HepG2 (cell line): ENCODE data around the gene KLHDC1. TPM values are rescaled to one million over a fixed set of nuclear protein-coding genes. Genes with fewer than 3 reads are reported as not detected.
A peak's percentile ranks its signal among the peaks of the same experiment; 100 is the strongest.

ENCODE experiments used
- ATAC-seq: fragments of 200-7000 bp; cut with Tn5 transposase; 3 replicates; pipeline ENCODE4 v1.9.1; 2020; ENCODE audit warnings: mild to moderate bottlenecking, moderate library complexity
- BruUV-seq: library from RNA; stranded (reverse); fragments of 400-500 nt; replicated peaks from 2 replicates; lab custom pipeline; 2021; lab: Mats Ljungman, UMichigan
- CTCF ChIA-PET: fragments of 300-600 bp; formaldehyde crosslinking; extraction: SDS; loops from one replicate; lab custom pipeline; 2021; ENCODE audit warnings: low total read pairs, inconsistent platforms, low intra/inter-chr PET ratio; lab: Yijun Ruan, JAX
- POLR2A ChIA-PET: fragments of 350-600 bp; sonication (Branson Sonifier 250); formaldehyde crosslinking; loops from one replicate; lab custom pipeline; 2020; ENCODE audit warnings: antibody characterized with exemption, inconsistent platforms; lab: Yijun Ruan, JAX
- DNase-seq: peaks from one replicate; pipeline ENCODE4 v3.0.0-alpha.2; 2015; ENCODE audit warnings: low spot score
- FAIRE-seq: peaks from 3 replicates; lab custom pipeline; 2011; peaks lifted over from hg19 to GRCh38; lab: Jason Lieb, UNC
- H2AFZ ChIP-seq: one replicate; pipeline ENCODE4 v1.6.1; 2011; ENCODE audit warnings: low read length, inconsistent platforms
- H3K27ac ChIP-seq: fragments of 300-600 bp; 3 replicates; pipeline ENCODE4 v1.8.0; 2011; ENCODE audit warnings: mixed run types, mild to moderate bottlenecking, mixed read lengths, low read length, inconsistent platforms; ENCODE audit not compliant: insufficient read depth; ENCODE audit errors: extremely low read length
- H3K27me3 ChIP-seq, 2 experiments: fragments of 200-600 bp in 1 of 2; 2 replicates in 1 of 2; 3 replicates in 1 of 2; pipeline versions ENCODE4 v1.6.0 to v1.8.0; 2011; ENCODE audit warnings: low read length in 2 of 2, mild to moderate bottlenecking in 2 of 2, moderate library complexity in 2 of 2, inconsistent platforms in 1 of 2; ENCODE audit not compliant: insufficient read depth in 2 of 2, control insufficient read depth in 1 of 2
- H3K36me3 ChIP-seq, 2 experiments: fragments of 200-600 bp in 1 of 2; replicated peaks in 1 of 2; 2 replicates in 1 of 2; 3 replicates in 1 of 2; pipeline versions ENCODE4 v1.5.1 to v1.8.0; 2011; ENCODE audit warnings: low read length in 2 of 2, inconsistent platforms in 1 of 2; ENCODE audit not compliant: insufficient read depth in 2 of 2, control insufficient read depth in 1 of 2
- H3K4me1 ChIP-seq: 2 replicates; pipeline ENCODE4 v1.5.1; 2012; ENCODE audit warnings: low read length, inconsistent platforms; ENCODE audit not compliant: insufficient read depth
- H3K4me2 ChIP-seq: 2 replicates; pipeline ENCODE4 v1.6.0; 2011; ENCODE audit warnings: low read depth, low read length, inconsistent platforms
- H3K4me3 ChIP-seq, 3 experiments: fragments of 200-600 bp in 1 of 3; sonication (generic), shearing (Covaris generic) in 1 of 3; replicated peaks in 1 of 3; 2 replicates each; pipeline ENCODE4 v1.5.1; 2011 to 2016; ENCODE audit warnings: low read length in 3 of 3, inconsistent platforms in 2 of 3, low read depth in 2 of 3, mild to moderate bottlenecking in 2 of 3, control low read depth in 1 of 3, mixed read lengths in 1 of 3; ENCODE audit not compliant: insufficient read depth in 1 of 3
- H3K79me2 ChIP-seq: one replicate; pipeline ENCODE4 v1.6.1; 2011; ENCODE audit warnings: low read length, inconsistent platforms; ENCODE audit not compliant: insufficient read depth
- H3K9ac ChIP-seq: 2 replicates; pipeline ENCODE4 v1.6.0; 2011; ENCODE audit warnings: mild to moderate bottlenecking, low read depth, low read length, inconsistent platforms; ENCODE audit not compliant: insufficient read depth
- H3K9me3 ChIP-seq: 2 replicates; pipeline ENCODE4 v1.5.1; 2012; ENCODE audit warnings: mild to moderate bottlenecking, low read length
- H4K20me1 ChIP-seq: 2 replicates; pipeline ENCODE4 v1.6.0; 2011; ENCODE audit warnings: inconsistent platforms, mild to moderate bottlenecking, low read length, moderate library complexity; ENCODE audit not compliant: insufficient read depth
- ATF5 ChIP-seq: sonication (generic); formaldehyde crosslinking; IDR thresholded peaks from 2 replicates; pipeline ENCODE4 v1.4.0; 2020; ENCODE audit warnings: mild to moderate bottlenecking, low read depth, missing genetic modification reagents
- DRAP1 ChIP-seq: IDR thresholded peaks from 2 replicates; pipeline ENCODE4 v1.6.1; 2016; ENCODE audit warnings: missing genetic modification reagents, missing compliant biosample characterization
- HMG20B ChIP-seq: conservative IDR thresholded peaks from 2 replicates; pipeline ENCODE4 v1.6.1; 2016; ENCODE audit warnings: missing genetic modification reagents, missing compliant biosample characterization
- MBD4 ChIP-seq: IDR thresholded peaks from 2 replicates; pipeline ENCODE4 v1.6.1; 2012; ENCODE audit warnings: low read length, inconsistent platforms, borderline replicate concordance
- NR3C1 ChIP-seq: sonication (generic); formaldehyde crosslinking; IDR thresholded peaks from 2 replicates; pipeline ENCODE4 v1.4.0; 2020; ENCODE audit warnings: missing genetic modification reagents
- SIN3B ChIP-seq: fragments of 150-350 bp; IDR thresholded peaks from 2 replicates; pipeline ENCODE4 v1.6.1; 2014; ENCODE audit warnings: low read length
- TIGD3 ChIP-seq: sonication (generic); formaldehyde crosslinking; IDR thresholded peaks from 2 replicates; pipeline ENCODE4 v1.5.1; 2020; ENCODE audit warnings: mild to moderate bottlenecking, missing genetic modification reagents, borderline replicate concordance
- TP53 ChIP-seq: sonication (generic); formaldehyde crosslinking; conservative IDR thresholded peaks from 2 replicates; pipeline ENCODE4 v1.4.0; 2020; ENCODE audit warnings: missing genetic modification reagents
- ZNF121 ChIP-seq: sonication (generic); formaldehyde crosslinking; IDR thresholded peaks from 2 replicates; pipeline ENCODE4 v1.5.0; 2020; ENCODE audit warnings: mild to moderate bottlenecking, missing genetic modification reagents
- ZNF234 ChIP-seq: sonication (generic); formaldehyde crosslinking; conservative IDR thresholded peaks from 2 replicates; pipeline ENCODE4 v1.5.1; 2020; ENCODE audit warnings: mild to moderate bottlenecking, missing genetic modification reagents
- ZNF251 ChIP-seq: sonication (generic); formaldehyde crosslinking; IDR thresholded peaks from 2 replicates; pipeline ENCODE4 v1.9.0; 2021; ENCODE audit warnings: mild to moderate bottlenecking, missing genetic modification reagents
- ZNF558 ChIP-seq: sonication (generic); formaldehyde crosslinking; IDR thresholded peaks from 2 replicates; pipeline ENCODE4 v1.9.0; 2022; ENCODE audit warnings: mild to moderate bottlenecking, missing genetic modification reagents, borderline replicate concordance
- ZNF562 ChIP-seq: sonication (generic); formaldehyde crosslinking; IDR thresholded peaks from 2 replicates; pipeline ENCODE4 v1.8.0; 2022; ENCODE audit warnings: missing genetic modification reagents, borderline replicate concordance
- ZNF7 ChIP-seq: IDR thresholded peaks from 2 replicates; pipeline ENCODE4 v1.6.1; 2016; ENCODE audit warnings: missing biosample characterization, missing genetic modification reagents
- ZNF781 ChIP-seq: sonication (generic); formaldehyde crosslinking; IDR thresholded peaks from 2 replicates; pipeline ENCODE4 v1.5.1; 2020; ENCODE audit warnings: borderline replicate concordance, mild to moderate bottlenecking, missing genetic modification reagents; ENCODE audit errors: not compliant biosample characterization
- ZNF782 ChIP-seq: sonication (generic); formaldehyde crosslinking; IDR thresholded peaks from 2 replicates; pipeline ENCODE4 v1.4.0; 2020; ENCODE audit warnings: missing genetic modification reagents, mild to moderate bottlenecking, borderline replicate concordance
- ZZZ3 ChIP-seq: sonication (generic); formaldehyde crosslinking; IDR thresholded peaks from 2 replicates; pipeline ENCODE4 v1.4.0; 2020; ENCODE audit warnings: missing genetic modification reagents, mild to moderate bottlenecking, borderline replicate concordance
- WGBS: methylation state at CpG from one replicate; pipeline ENCODE4 v1.1.6; 2017; ENCODE audit warnings: low lambda C conversion rate; 5-methylcytosine and 5-hydroxymethylcytosine counted together
- in situ Hi-C: cut with HindIII; loops from 2 replicates; pipeline ENCODE4 v1.10.0; 2017; ENCODE audit warnings: low pct_unique_long_range_greater_than_20kb; ENCODE audit not compliant: extremely low pct_ligation_motif_present
- intact Hi-C: fragments of 100-400 bp; cut with micrococcal nuclease; formaldehyde crosslinking; loops from one replicate; pipeline ENCODE4 v1.10.0; 2022; ENCODE audit not compliant: unreplicated experiment
- polyA plus RNA-seq, 8 experiments: library from polyadenylated mRNA; depleted of rRNA in 3 of 8; stranded (reverse) in 7 of 8; unstranded in 1 of 8; fragments of >200 nt; fragmentation: Illumina TruSeq in 4 of 8; extraction: Trizol in 4 of 8; gene quantifications; 2 replicates each; pipeline versions ENCODE4 v1.2.1 to v1.2.3, GENCODE V29; 2011 to 2016; ENCODE audit warnings: low read depth in 4 of 8, missing spikeins in 1 of 8, mixed read lengths in 1 of 8; ENCODE audit not compliant: insufficient read depth in 1 of 8
- total RNA-seq, 5 experiments: library from RNA; depleted of rRNA; stranded (reverse); fragments of >200 nt; fragmentation: Illumina TruSeq; extraction: Trizol; gene quantifications; 2 replicates each; pipeline ENCODE4 v1.2.3, GENCODE V29; 2016; ENCODE audit warnings: low read depth in 1 of 5
- TF ChIP-seq, protein P1 (sequence below): sonication (generic); formaldehyde crosslinking; IDR thresholded peaks from 2 replicates; pipeline ENCODE4 v1.8.0; 2022; ENCODE audit warnings: missing genetic modification reagents, mild to moderate bottlenecking, moderate library complexity, borderline replicate concordance

KLHDC1 gene
- total and polyA plus RNA-seq, 2 of the 13 experiments (the other 11 are each of a cell fraction or from before 2014, with no cell fraction given), result 0.11 TPM; not detected in 1

DNA sequence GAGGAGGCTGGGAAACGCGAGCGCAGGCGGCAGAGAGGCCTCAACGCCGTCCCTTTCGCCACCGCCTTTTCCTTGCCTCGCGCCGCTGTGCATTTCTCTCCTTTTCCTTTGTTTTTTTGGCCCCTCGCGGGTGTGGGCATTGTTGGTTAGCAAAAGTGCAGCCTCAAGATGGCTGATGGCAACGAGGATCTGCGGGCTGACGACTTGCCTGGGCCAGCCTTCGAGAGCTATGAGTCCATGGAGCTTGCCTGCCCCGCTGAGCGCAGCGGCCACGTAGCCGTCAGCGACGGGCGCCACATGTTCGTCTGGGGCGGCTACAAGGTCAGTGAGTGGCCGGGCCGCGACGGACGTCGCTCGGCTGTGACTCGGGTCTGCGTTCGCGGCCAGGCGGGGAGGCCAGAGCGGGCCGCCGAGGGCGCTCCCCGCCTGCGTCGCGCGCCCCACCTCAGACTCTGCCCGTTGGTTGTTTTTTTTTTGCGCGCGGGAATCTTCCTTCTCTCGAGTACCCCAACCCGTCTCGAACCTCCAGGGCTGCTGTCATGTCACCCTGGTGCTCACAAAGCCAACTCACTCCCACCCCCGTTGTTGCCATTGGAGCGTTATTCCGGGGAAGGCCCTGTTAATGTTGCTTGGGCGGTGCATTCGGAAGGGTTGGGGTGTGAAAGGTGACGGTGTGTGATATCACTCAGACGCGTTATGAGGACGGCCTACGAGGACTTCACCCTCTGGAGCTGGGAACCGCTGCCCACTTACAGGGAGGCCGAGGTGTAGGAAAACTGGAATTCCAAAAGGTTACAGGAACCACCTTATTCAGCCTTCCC, 75.6 kb downstream of the KLHDC1 start:
- Histone ChIP-seq H3K4me2 (peak overlapping the region; percentile 99), H3K9me3 (no peaks in the 10 kb centered on the region), H3K27me3 (no peaks in the 10 kb centered on the region; a peak in 1 of 5 replicates), H3K36me3 (0 out of 5 replicates have a peak, but pooled peaks cover 0 to 4% of the 10 kb centered on the region in 2 experiments), H4K20me1 (no peaks in the 10 kb centered on the region), H3K27ac (peak overlapping the region; percentile 99), H3K9ac (peak overlapping the region; percentile 98), H3K79me2 (peaks cover 41% of the 10 kb centered on the region), H3K4me1 (peaks cover 40% of the 10 kb centered on the region), H2AFZ (no peak overlapping the region), H3K4me3 (peak overlapping the region; percentile 76 to 99 (median 94))
- intact Hi-C loops, result loop anchor here (1.0 to 2.0 kb wide), 2 partner anchors 76 to 134 kb away; partner anchors contain the start of gene KLHDC1
- no peak for FAIRE-seq
- BruUV-seq, result no TSS peak
- POLR2A ChIA-PET, result interaction anchor here (0.8 to 6.5 kb wide), 22 partner anchors 13 to 184 kb away, joined by 3 to 76 read pairs (median 10); partner anchors contain the start of genes DNAAF2, KLHDC1, LRR1 and MGAT2
- CTCF ChIA-PET, result no interaction called here
- ATAC-seq, result peak; percentile 39
- in situ Hi-C loops, result loop anchor here (5.0 to 10.0 kb wide), 2 partner anchors 74 to 136 kb away; partner anchors contain the start of gene KLHDC1
- peak; percentile 70 for DNase-seq
- WGBS, result 0% methylated on average over 40 of the region's 67 CpGs
- TF ChIP-seq MBD4, result no peak
- TF ChIP-seq HMG20B (CRISPR knock-in tag), result no peak
- TF ChIP-seq DRAP1, result peak; percentile 66
- TF ChIP-seq, protein P1, sequence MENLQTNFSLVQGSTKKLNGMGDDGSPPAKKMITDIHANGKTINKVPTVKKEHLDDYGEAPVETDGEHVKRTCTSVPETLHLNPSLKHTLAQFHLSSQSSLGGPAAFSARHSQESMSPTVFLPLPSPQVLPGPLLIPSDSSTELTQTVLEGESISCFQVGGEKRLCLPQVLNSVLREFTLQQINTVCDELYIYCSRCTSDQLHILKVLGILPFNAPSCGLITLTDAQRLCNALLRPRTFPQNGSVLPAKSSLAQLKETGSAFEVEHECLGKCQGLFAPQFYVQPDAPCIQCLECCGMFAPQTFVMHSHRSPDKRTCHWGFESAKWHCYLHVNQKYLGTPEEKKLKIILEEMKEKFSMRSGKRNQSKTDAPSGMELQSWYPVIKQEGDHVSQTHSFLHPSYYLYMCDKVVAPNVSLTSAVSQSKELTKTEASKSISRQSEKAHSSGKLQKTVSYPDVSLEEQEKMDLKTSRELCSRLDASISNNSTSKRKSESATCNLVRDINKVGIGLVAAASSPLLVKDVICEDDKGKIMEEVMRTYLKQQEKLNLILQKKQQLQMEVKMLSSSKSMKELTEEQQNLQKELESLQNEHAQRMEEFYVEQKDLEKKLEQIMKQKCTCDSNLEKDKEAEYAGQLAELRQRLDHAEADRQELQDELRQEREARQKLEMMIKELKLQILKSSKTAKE, result no peak
- no peak for TF ChIP-seq ZNF781 (CRISPR knock-in tag)
- no peak for TF ChIP-seq SIN3B
- no peak for TF ChIP-seq ZNF121 (CRISPR knock-in tag)
- TF ChIP-seq ZNF782 (CRISPR knock-in tag), result no peak; the same call in 1 of the 2 replicates
- TF ChIP-seq TIGD3, result no peak
- TF ChIP-seq ZNF234 (CRISPR knock-in tag), result no peak
- 0 out of 2 replicates have a peak, but pooled peaks have one; percentile 49 for TF ChIP-seq ATF5 (CRISPR knock-in tag)
- TF ChIP-seq ZNF251 (CRISPR knock-in tag), result no peak
- TF ChIP-seq ZNF7 (CRISPR knock-in tag), result 0 out of 2 replicates have a peak, but pooled peaks have one; percentile 37
- TF ChIP-seq TP53 (CRISPR knock-in tag), result no peak
- no peak for TF ChIP-seq ZZZ3 (CRISPR knock-in tag)
- no peak; the same call in 1 of the 2 replicates for TF ChIP-seq ZNF558 (CRISPR knock-in tag)
- TF ChIP-seq NR3C1 (CRISPR knock-in tag), result no peak
- TF ChIP-seq ZNF562 (CRISPR knock-in tag), result no peak
